NK-92 (cell line): ENCODE data around the gene ACBD3.

ENCODE experiments used
- DNase-seq: peaks from one replicate; lab custom pipeline; 2025; ENCODE audit not compliant: unreplicated experiment; lab: John Stamatoyannopoulos, UW

ACBD3 gene

GRCh38 chr1:226202246-226202645 lies 15.7 kb upstream of the ACBD3 start:
- no peak for DNase-seq

GRCh38 chr1:226201029-226201593 lies 14.6 kb upstream of the ACBD3 start:
- DNase-seq, result no peak

GRCh38 chr1:226199971-226200370 lies 13.4 kb upstream of the ACBD3 start:
- no peak for DNase-seq

- DNase-seq, result no peak
Observed at GRCh38 chr1:226195144-226195543, 8.6 kb upstream of the ACBD3 start.

GRCh38 chr1:226187380-226187779 lies 839 bp upstream of the ACBD3 start:
- DNase-seq, result no peak

GRCh38 chr1:226187019-226187322 lies 430 bp upstream of the ACBD3 start:
- DNase-seq, result no peak

GRCh38 chr1:226185141-226186036 lies 1.2 kb downstream of the ACBD3 start:
- DNase-seq, result no peak

GRCh38 chr1:226181996-226182714 lies 4.4 kb downstream of the ACBD3 start:
- no peak for DNase-seq

GRCh38 chr1:226176870-226177269 lies 9.7 kb downstream of the ACBD3 start:
- DNase-seq, result no peak

GRCh38 chr1:226172589-226172988 lies 14.0 kb downstream of the ACBD3 start:
- no peak for DNase-seq

GRCh38 chr1:226166341-226166740 lies 20.2 kb downstream of the ACBD3 start:
- no peak for DNase-seq

GRCh38 chr1:226164154-226164553 lies 22.4 kb downstream of the ACBD3 start:
- DNase-seq, result no peak

GRCh38 chr1:226162898-226163297 lies 23.6 kb downstream of the ACBD3 start:
- no peak for DNase-seq

- DNase-seq, result no peak
Observed at GRCh38 chr1:226158983-226159382, 27.6 kb downstream of the ACBD3 start.

GRCh38 chr1:226158457-226158856 lies 28.1 kb downstream of the ACBD3 start:
- no peak for DNase-seq

- no peak for DNase-seq
Observed at GRCh38 chr1:226157761-226158316, 28.7 kb downstream of the ACBD3 start.

GRCh38 chr1:226154593-226154992 lies 31.9 kb downstream of the ACBD3 start:
- no peak for DNase-seq

GRCh38 chr1:226149806-226150205 lies 36.7 kb downstream of the ACBD3 start:
- no peak for DNase-seq

- DNase-seq, result no peak
Observed at GRCh38 chr1:226148121-226148648, 38.4 kb downstream of the ACBD3 start.

- DNase-seq, result no peak
Observed at GRCh38 chr1:226144045-226144444, 42.5 kb downstream of the ACBD3 start.

GRCh38 chr1:226135709-226136108 lies 50.8 kb downstream of the ACBD3 start:
- DNase-seq, result no peak
